ENCODE results near the gene OTOA.

Gene OTOA

DNA sequence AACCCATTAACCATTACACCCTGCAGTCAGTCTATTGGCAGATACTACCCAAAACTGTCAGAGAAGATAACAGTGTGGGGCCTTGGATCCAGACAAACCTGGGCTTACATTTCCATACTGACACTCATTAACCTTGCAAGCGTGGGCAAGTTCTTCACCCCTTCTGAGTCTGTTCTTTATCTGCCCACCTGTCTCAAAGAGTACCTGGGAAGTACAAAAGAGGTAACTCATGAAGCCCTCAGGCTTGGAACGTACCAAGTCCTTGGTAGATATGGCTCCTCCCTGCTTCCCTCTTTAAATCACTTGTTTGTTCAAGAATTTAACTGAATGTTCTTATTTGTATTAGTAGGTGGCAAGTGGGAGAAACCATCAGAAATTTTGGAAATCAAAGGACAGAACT is 8.9 kb upstream of the OTOA start:
- TF ChIP-seq, protein P1, sequence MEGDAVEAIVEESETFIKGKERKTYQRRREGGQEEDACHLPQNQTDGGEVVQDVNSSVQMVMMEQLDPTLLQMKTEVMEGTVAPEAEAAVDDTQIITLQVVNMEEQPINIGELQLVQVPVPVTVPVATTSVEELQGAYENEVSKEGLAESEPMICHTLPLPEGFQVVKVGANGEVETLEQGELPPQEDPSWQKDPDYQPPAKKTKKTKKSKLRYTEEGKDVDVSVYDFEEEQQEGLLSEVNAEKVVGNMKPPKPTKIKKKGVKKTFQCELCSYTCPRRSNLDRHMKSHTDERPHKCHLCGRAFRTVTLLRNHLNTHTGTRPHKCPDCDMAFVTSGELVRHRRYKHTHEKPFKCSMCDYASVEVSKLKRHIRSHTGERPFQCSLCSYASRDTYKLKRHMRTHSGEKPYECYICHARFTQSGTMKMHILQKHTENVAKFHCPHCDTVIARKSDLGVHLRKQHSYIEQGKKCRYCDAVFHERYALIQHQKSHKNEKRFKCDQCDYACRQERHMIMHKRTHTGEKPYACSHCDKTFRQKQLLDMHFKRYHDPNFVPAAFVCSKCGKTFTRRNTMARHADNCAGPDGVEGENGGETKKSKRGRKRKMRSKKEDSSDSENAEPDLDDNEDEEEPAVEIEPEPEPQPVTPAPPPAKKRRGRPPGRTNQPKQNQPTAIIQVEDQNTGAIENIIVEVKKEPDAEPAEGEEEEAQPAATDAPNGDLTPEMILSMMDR (IDR thresholded peaks at IDR 0.05): no peak

- TF ChIP-seq, protein P1 (IDR thresholded peaks at IDR 0.05): peak; percentile 85
Measured at GRCh38 chr16:21656795-21657768, 6.7 kb upstream of the OTOA start.

- TF ChIP-seq, protein P1 (IDR thresholded peaks at IDR 0.05): no peak
Measured at GRCh38 chr16:21659124-21659523, 4.6 kb upstream of the OTOA start.

- TF ChIP-seq, protein P1 (IDR thresholded peaks at IDR 0.05): no peak
Measured at GRCh38 chr16:21664801-21665492, 1.2 kb downstream of the OTOA start.

DNA sequence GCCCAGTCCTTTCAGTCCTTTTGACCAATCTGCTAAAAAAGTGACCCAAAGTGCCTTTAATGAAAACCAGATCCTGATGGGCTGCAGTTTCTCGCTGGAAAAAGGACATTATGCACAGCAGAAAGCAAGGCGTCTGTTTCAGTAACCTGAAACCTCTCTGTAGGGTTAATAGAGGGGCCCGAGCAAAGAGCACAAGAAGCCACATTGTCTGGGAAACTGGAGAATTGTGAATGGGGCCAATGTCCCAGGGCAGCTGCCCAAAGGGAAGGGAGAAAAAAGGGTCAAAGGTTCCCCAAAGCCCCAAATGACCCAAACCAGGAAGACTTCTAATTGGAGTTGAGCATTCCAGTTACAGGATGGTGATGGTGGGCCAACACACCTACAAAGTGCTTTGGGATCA is 3.0 kb downstream of the OTOA start:
- TF ChIP-seq, protein P1 (IDR thresholded peaks at IDR 0.05): no peak

DNA sequence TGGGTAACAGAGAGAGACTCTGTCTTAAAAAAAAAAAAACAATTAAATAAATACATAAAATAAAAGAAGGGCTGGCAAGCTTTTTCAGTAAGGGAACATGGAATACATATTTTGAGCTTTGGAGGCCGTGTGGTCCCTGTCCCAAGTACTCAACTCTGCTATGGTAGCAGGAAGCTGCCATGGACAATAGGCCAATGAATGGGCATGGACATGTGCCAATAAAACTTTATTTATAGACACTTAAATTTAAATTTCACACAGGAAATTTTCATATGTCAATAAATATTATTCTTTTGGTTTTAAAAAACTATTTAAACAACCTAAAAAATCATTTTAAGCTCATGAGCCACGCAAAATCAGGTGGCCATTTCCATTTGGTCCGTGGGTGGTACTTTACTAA is 3.8 kb downstream of the OTOA start:
- TF ChIP-seq, protein P1 (IDR thresholded peaks at IDR 0.05): no peak

DNA sequence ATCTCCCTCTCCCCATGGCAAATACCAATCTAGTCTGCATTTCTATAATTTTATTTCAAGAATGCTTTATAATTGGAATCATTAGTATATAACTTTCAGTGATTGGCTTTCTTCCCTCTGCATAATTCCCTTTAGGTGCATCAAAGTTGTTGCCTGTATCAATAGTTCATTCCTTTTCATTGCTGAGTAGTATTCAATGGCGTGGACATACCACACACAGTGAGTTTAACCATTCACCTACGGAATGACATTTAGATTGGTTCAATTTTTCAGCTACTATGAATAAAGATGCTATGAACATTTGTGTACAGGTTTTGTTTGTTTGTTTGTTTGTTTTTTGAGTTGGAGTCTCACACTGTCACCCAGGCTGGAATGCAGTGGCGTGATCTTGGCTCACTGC is 9.7 kb downstream of the OTOA start:
- TF ChIP-seq, protein P1 (IDR thresholded peaks at IDR 0.05): no peak
